Liver (tissue), 3 donors: ENCODE data around the gene ATF7.

ENCODE experiments used
- FOXA1 ChIP-seq: IDR thresholded peaks from 2 replicates; pipeline ENCODE4 v1.6.1; 2016; ENCODE audit warnings: antibody characterized with exemption
- HNF4G ChIP-seq: IDR thresholded peaks from 2 replicates; pipeline ENCODE4 v1.6.1; 2016; ENCODE audit warnings: antibody characterized with exemption
- JUND ChIP-seq, 2 donors: IDR thresholded peaks; 2 replicates each; pipeline ENCODE4 v1.6.1; 2016; ENCODE audit warnings: antibody characterized with exemption in 2 of 2
- NR2F2 ChIP-seq: IDR thresholded peaks from 2 replicates; pipeline ENCODE4 v1.6.1; 2016; ENCODE audit warnings: antibody characterized with exemption
- TAF1 ChIP-seq: conservative IDR thresholded peaks from 2 replicates; pipeline ENCODE4 v1.6.1; 2016; ENCODE audit warnings: antibody characterized with exemption, mild to moderate bottlenecking
- TF ChIP-seq, protein P1 (sequence below): fragments of 150-350 bp; IDR thresholded peaks from 2 replicates; pipeline ENCODE4 v1.5.1; 2017; ENCODE audit warnings: improper control_type of control experiment, low read depth, low read length; ENCODE audit not compliant: missing input control
- TF ChIP-seq, protein P2 (sequence below): IDR thresholded peaks from 2 replicates; pipeline ENCODE4 v1.6.1; 2016; ENCODE audit warnings: antibody characterized with exemption
- TF ChIP-seq, protein P3 (sequence below): IDR thresholded peaks from 2 replicates; pipeline ENCODE4 v1.6.1; 2016; ENCODE audit warnings: antibody characterized with exemption
- TF ChIP-seq, protein P4 (sequence below): IDR thresholded peaks from 2 replicates; pipeline ENCODE4 v1.6.1; 2016; ENCODE audit warnings: antibody characterized with exemption
- donor health status: healthy.
- donor health status: healthy.

DNA sequence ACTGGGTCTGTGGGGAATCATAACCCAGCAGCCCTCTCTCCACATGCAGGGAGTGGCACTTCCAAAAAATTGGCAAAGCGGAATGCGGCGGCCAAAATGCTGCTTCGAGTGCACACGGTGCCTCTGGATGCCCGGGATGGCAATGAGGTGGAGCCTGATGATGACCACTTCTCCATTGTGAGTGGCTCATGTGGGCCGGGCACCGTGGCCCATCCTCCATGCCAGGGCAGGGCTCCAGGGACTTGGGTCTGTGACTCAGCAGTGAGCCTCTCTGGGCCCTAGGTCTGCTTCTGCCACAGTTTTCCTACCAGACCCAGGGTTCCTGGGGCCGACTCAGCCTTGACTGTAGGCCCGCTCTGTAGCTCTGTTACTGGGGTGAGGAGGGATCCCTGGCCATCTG, 121.1 kb downstream of the ATF7 start:
- TF ChIP-seq, protein P1, sequence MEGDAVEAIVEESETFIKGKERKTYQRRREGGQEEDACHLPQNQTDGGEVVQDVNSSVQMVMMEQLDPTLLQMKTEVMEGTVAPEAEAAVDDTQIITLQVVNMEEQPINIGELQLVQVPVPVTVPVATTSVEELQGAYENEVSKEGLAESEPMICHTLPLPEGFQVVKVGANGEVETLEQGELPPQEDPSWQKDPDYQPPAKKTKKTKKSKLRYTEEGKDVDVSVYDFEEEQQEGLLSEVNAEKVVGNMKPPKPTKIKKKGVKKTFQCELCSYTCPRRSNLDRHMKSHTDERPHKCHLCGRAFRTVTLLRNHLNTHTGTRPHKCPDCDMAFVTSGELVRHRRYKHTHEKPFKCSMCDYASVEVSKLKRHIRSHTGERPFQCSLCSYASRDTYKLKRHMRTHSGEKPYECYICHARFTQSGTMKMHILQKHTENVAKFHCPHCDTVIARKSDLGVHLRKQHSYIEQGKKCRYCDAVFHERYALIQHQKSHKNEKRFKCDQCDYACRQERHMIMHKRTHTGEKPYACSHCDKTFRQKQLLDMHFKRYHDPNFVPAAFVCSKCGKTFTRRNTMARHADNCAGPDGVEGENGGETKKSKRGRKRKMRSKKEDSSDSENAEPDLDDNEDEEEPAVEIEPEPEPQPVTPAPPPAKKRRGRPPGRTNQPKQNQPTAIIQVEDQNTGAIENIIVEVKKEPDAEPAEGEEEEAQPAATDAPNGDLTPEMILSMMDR = no peak
- TF ChIP-seq, protein P2, sequence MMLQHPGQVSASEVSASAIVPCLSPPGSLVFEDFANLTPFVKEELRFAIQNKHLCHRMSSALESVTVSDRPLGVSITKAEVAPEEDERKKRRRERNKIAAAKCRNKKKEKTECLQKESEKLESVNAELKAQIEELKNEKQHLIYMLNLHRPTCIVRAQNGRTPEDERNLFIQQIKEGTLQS = no peak
- TF ChIP-seq FOXA1 = no peak
- TF ChIP-seq, protein P3, sequence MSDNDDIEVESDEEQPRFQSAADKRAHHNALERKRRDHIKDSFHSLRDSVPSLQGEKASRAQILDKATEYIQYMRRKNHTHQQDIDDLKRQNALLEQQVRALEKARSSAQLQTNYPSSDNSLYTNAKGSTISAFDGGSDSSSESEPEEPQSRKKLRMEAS = no peak
- no peak for TF ChIP-seq JUND (IDR thresholded peaks at IDR 0.05)
- TF ChIP-seq, protein P4, sequence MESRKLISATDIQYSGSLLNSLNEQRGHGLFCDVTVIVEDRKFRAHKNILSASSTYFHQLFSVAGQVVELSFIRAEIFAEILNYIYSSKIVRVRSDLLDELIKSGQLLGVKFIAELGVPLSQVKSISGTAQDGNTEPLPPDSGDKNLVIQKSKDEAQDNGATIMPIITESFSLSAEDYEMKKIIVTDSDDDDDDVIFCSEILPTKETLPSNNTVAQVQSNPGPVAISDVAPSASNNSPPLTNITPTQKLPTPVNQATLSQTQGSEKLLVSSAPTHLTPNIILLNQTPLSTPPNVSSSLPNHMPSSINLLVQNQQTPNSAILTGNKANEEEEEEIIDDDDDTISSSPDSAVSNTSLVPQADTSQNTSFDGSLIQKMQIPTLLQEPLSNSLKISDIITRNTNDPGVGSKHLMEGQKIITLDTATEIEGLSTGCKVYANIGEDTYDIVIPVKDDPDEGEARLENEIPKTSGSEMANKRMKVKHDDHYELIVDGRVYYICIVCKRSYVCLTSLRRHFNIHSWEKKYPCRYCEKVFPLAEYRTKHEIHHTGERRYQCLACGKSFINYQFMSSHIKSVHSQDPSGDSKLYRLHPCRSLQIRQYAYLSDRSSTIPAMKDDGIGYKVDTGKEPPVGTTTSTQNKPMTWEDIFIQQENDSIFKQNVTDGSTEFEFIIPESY = no peak
- TF ChIP-seq NR2F2 = no peak
- no peak for TF ChIP-seq HNF4G
- no peak for TF ChIP-seq TAF1
